Measurements from ENCODE around the gene APOBR.

APOBR gene

GRCh38 chr16:28527985-28528384, 33.5 kb downstream of the APOBR start:
- Histone ChIP-seq H3K4me1 (ENCODE audit: control insufficient read depth in 1 of 2, insufficient read depth in 2 of 2, low read length in 2 of 2) (peaks cover 13 to 17% of the 10 kb centered on the region in 2 donors), H3K9me3 (ENCODE audit: control insufficient read depth in 1 of 2, low read length in 2 of 2) (no peaks in the 10 kb centered on the region), H3K9ac (ENCODE audit: low read depth in 1 of 2, low read length in 2 of 2) (no peak overlapping the region), H3K36me3 (ENCODE audit: control insufficient read depth in 1 of 2, insufficient read depth in 2 of 2, low read length in 2 of 2) (no peaks in the 10 kb centered on the region), H3K27me3 (ENCODE audit: control insufficient read depth in 1 of 2, insufficient read depth in 2 of 2, low read length in 2 of 2) (no peaks in the 10 kb centered on the region), H3K27ac (ENCODE audit: low read depth, low read length) (no peak overlapping the region), H3K4me3 (ENCODE audit: low read depth in 1 of 2, low read length in 2 of 2) (no peak overlapping the region)

- Histone ChIP-seq H3K9me3 (ENCODE audit: control insufficient read depth in 1 of 2, low read length in 2 of 2) (no peaks in the 10 kb centered on the region), H3K36me3 (ENCODE audit: control insufficient read depth in 1 of 2, insufficient read depth in 2 of 2, low read length in 2 of 2) (no peaks in the 10 kb centered on the region), H3K9ac (ENCODE audit: low read depth in 1 of 2, low read length in 2 of 2) (no peak overlapping the region), H3K4me1 (ENCODE audit: control insufficient read depth in 1 of 2, insufficient read depth in 2 of 2, low read length in 2 of 2) (peaks cover 14 to 17% of the 10 kb centered on the region in 2 donors), H3K27ac (ENCODE audit: low read depth, low read length) (peak overlapping the region; percentile 25), H3K4me3 (ENCODE audit: low read depth in 1 of 2, low read length in 2 of 2) (no peak overlapping the region), H3K27me3 (ENCODE audit: control insufficient read depth in 1 of 2, insufficient read depth in 2 of 2, low read length in 2 of 2) (no peaks in the 10 kb centered on the region)
Measured at GRCh38 chr16:28528463-28528867, 34.0 kb downstream of the APOBR start.

- Histone ChIP-seq H3K27ac (ENCODE audit: low read depth, low read length) (no peak overlapping the region), H3K4me3 (ENCODE audit: low read depth in 1 of 2, low read length in 2 of 2) (no peak overlapping the region), H3K9me3 (ENCODE audit: control insufficient read depth in 1 of 2, low read length in 2 of 2) (no peaks in the 10 kb centered on the region), H3K36me3 (ENCODE audit: control insufficient read depth in 1 of 2, insufficient read depth in 2 of 2, low read length in 2 of 2) (no peaks in the 10 kb centered on the region), H3K27me3 (ENCODE audit: control insufficient read depth in 1 of 2, insufficient read depth in 2 of 2, low read length in 2 of 2) (no peaks in the 10 kb centered on the region), H3K9ac (ENCODE audit: low read depth in 1 of 2, low read length in 2 of 2) (no peak overlapping the region), H3K4me1 (ENCODE audit: control insufficient read depth in 1 of 2, insufficient read depth in 2 of 2, low read length in 2 of 2) (peaks cover 14 to 17% of the 10 kb centered on the region in 2 donors)
Measured at GRCh38 chr16:28529124-28529523, 34.7 kb downstream of the APOBR start.

- Histone ChIP-seq H3K27ac (ENCODE audit: low read depth, low read length) (no peak overlapping the region), H3K4me1 (ENCODE audit: control insufficient read depth in 1 of 2, insufficient read depth in 2 of 2, low read length in 2 of 2) (peaks cover 14% of the 10 kb centered on the region in 2 donors), H3K36me3 (ENCODE audit: control insufficient read depth in 1 of 2, insufficient read depth in 2 of 2, low read length in 2 of 2) (no peaks in the 10 kb centered on the region), H3K27me3 (ENCODE audit: control insufficient read depth in 1 of 2, insufficient read depth in 2 of 2, low read length in 2 of 2) (no peaks in the 10 kb centered on the region), H3K9me3 (ENCODE audit: control insufficient read depth in 1 of 2, low read length in 2 of 2) (no peaks in the 10 kb centered on the region), H3K4me3 (ENCODE audit: low read depth in 1 of 2, low read length in 2 of 2) (no peak overlapping the region), H3K9ac (ENCODE audit: low read depth in 1 of 2, low read length in 2 of 2) (no peak overlapping the region)
Measured at GRCh38 chr16:28531777-28532744, 37.6 kb downstream of the APOBR start.

- Histone ChIP-seq H3K4me1 (ENCODE audit: control insufficient read depth in 1 of 2, insufficient read depth in 2 of 2, low read length in 2 of 2) (peaks cover 14% of the 10 kb centered on the region in 2 donors), H3K9me3 (ENCODE audit: control insufficient read depth in 1 of 2, low read length in 2 of 2) (no peaks in the 10 kb centered on the region), H3K36me3 (ENCODE audit: control insufficient read depth in 1 of 2, insufficient read depth in 2 of 2, low read length in 2 of 2) (no peaks in the 10 kb centered on the region), H3K4me3 (ENCODE audit: low read depth in 1 of 2, low read length in 2 of 2) (no peak overlapping the region), H3K9ac (ENCODE audit: low read depth in 1 of 2, low read length in 2 of 2) (no peak overlapping the region), H3K27me3 (ENCODE audit: control insufficient read depth in 1 of 2, insufficient read depth in 2 of 2, low read length in 2 of 2) (no peaks in the 10 kb centered on the region), H3K27ac (ENCODE audit: low read depth, low read length) (no peak overlapping the region)
Measured at GRCh38 chr16:28532940-28533647, 38.7 kb downstream of the APOBR start.

GRCh38 chr16:28534542-28535373, 40.3 kb downstream of the APOBR start:
- H3K9ac ChIP-seq (ENCODE audit: low read depth in 1 of 2, low read length in 2 of 2), result no peak overlapping the region
- H3K27ac ChIP-seq (ENCODE audit: low read depth, low read length), result no peak overlapping the region
- H3K36me3 ChIP-seq (ENCODE audit: control insufficient read depth in 1 of 2, insufficient read depth in 2 of 2, low read length in 2 of 2), result no peaks in the 10 kb centered on the region
- no peak overlapping the region for H3K4me3 ChIP-seq (ENCODE audit: low read depth in 1 of 2, low read length in 2 of 2)
- H3K9me3 ChIP-seq (ENCODE audit: control insufficient read depth in 1 of 2, low read length in 2 of 2), result no peaks in the 10 kb centered on the region
- no peaks in the 10 kb centered on the region for H3K27me3 ChIP-seq (ENCODE audit: control insufficient read depth in 1 of 2, insufficient read depth in 2 of 2, low read length in 2 of 2)
- peaks cover 8% of the 10 kb centered on the region in 2 donors for H3K4me1 ChIP-seq (ENCODE audit: control insufficient read depth in 1 of 2, insufficient read depth in 2 of 2, low read length in 2 of 2)

- no peak overlapping the region for H3K4me3 ChIP-seq (ENCODE audit: low read depth in 1 of 2, low read length in 2 of 2)
- H3K36me3 ChIP-seq (ENCODE audit: control insufficient read depth in 1 of 2, insufficient read depth in 2 of 2, low read length in 2 of 2), result no peaks in the 10 kb centered on the region
- no peaks in the 10 kb centered on the region for H3K9me3 ChIP-seq (ENCODE audit: control insufficient read depth in 1 of 2, low read length in 2 of 2)
- no peak overlapping the region for H3K27ac ChIP-seq (ENCODE audit: low read depth, low read length)
- peaks cover 8% of the 10 kb centered on the region in 2 donors for H3K4me1 ChIP-seq (ENCODE audit: control insufficient read depth in 1 of 2, insufficient read depth in 2 of 2, low read length in 2 of 2)
- no peaks in the 10 kb centered on the region for H3K27me3 ChIP-seq (ENCODE audit: control insufficient read depth in 1 of 2, insufficient read depth in 2 of 2, low read length in 2 of 2)
- H3K9ac ChIP-seq (ENCODE audit: low read depth in 1 of 2, low read length in 2 of 2), result no peak overlapping the region
Measured at GRCh38 chr16:28537076-28537475, 42.6 kb downstream of the APOBR start.

GRCh38 chr16:28537964-28538732, 43.7 kb downstream of the APOBR start:
- Histone ChIP-seq H3K36me3 (ENCODE audit: control insufficient read depth in 1 of 2, insufficient read depth in 2 of 2, low read length in 2 of 2) (no peaks in the 10 kb centered on the region), H3K27me3 (ENCODE audit: control insufficient read depth in 1 of 2, insufficient read depth in 2 of 2, low read length in 2 of 2) (no peaks in the 10 kb centered on the region), H3K9ac (ENCODE audit: low read depth in 1 of 2, low read length in 2 of 2) (peak overlapping the region; percentile 12 to 43), H3K4me3 (ENCODE audit: low read depth in 1 of 2, low read length in 2 of 2) (peak overlapping the region in 1 of 2 donors; percentile 61), H3K4me1 (ENCODE audit: control insufficient read depth in 1 of 2, insufficient read depth in 2 of 2, low read length in 2 of 2) (peaks cover 6 to 8% of the 10 kb centered on the region in 2 donors), H3K27ac (ENCODE audit: low read depth, low read length) (peak overlapping the region; percentile 47), H3K9me3 (ENCODE audit: control insufficient read depth in 1 of 2, low read length in 2 of 2) (no peaks in the 10 kb centered on the region)

All from duodenal mucosa (tissue), 2 donors.